HG03457 (cell line): Measurements from ENCODE around the gene FANCE.
"Not testable (repeated sequence)": the region's sequence is repeated elsewhere in the genome, so short reads cannot be mapped to it uniquely, and the experiment has no call there.

Experiments used
- ATAC-seq: cut with Tn5 transposase; IDR thresholded peaks from one replicate; pipeline ENCODE4 v1.9.1; 2021; ENCODE audit warnings: moderate number of reproducible peaks; ENCODE audit not compliant: unreplicated experiment

Gene FANCE

DNA sequence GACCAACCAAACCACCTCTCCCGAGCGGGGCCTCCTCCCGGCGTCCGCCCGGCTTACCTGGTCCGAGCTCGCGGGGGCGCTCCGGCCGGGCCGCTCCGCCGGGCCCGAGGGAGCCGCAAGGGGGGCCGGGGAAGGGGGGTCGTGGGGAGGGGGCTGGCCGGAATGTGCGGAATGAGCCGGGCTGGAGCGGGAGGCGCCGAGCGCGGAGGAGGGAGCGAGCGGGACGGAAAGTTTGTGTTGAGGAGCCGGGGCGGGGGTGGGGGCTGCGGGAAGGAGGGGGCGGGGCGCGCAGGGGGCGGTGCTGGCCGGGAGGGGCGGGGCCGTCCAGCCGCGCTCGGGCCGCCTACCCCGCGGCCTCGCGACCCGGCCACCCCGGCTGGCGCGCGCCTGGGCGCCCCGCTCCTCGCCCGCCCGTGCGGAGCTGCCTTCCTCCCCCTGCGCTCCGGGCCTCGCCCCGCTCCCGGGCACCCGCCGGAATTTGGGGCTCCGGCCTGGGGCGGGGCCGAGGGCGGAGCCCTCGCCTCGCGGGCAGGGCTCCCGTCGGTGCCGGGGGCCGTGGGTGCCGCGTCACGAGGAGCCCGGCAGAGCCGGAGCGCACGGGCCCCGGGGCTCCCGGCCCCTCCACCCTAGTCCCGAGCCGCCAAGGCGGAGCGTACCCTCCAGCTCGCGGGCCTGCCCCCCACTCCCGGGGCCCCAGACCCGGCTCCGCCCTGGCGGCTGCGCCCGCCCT is 44.9 kb downstream of the FANCE start, which contains the start of gene TEAD3:
Gene TEAD3 (minus strand): TSS at position 239 of the 730 bp plus-strand sequence.
- no peak for ATAC-seq

DNA sequence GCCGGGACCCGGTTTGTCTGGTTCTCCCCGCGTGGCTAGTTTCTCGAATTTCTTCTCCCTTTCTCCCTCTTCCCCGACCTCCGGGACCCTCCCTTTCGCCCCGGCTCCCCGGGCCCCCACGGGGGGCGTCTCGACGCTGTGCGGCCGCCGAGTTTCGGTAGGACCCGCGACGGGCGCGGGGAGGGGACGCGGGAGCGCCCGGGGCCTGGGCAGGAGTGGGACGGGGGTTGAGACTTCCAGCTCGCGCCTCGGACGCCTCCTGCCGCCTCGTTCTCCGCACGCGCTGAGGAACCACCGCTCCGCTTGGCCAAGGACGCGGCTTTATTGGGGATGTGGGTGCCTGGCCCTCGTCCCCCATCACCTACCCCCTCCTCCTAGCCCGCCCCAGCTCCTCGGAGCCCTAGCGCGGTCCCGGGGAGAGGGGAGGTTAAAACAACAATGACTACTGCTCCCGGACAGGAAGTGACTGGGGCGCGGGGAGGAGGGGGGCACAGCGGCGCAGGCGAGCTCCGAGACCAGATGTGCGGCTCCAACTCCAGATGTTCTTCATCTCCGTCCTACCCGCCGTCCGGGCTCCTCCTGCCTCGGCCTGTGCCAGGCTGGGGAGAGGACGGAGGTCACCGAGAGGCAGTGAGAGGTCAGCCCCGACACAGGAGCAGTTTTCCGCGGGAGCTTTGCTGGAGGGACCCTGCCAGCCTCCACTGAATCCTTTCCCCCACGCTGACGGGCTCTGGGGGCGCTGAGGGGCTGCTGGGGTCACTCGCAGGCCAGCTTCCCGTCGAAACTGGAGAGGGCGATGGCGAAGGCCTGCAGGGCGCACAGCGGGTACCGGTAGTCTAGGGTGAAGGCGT is 45.7 kb downstream of the FANCE start:
- ATAC-seq = no peak

DNA sequence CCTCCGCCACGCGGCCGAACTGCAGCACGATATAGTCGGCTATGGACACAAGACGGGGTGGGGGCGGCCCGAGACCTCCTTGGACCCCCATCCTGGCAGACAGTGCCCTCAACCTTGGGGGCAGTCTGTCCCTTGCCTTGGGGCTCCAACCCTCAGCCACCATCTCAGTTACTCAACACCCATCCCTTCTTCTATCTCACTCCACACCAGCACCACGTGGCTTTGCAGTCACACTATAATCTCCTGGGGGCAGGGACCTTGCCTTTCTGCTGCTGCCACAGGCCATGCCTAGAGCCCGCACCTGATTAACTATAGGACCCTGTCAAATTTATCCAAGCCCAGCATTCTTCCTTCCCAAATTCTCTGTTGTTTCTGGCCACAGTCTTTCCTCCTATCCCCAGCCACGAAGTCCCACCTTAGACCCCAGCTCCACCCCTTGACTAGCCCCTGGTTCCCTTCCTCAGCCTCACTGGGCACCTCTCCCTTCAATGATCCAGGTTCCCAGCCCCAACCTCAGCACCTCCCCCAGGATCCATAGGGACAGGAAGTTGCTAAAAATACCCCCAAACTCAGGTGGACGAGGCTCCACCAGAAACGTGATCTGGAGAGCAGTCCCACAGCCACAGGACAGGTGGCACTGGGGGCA is 46.4 kb downstream of the FANCE start:
- ATAC-seq = no peak

DNA sequence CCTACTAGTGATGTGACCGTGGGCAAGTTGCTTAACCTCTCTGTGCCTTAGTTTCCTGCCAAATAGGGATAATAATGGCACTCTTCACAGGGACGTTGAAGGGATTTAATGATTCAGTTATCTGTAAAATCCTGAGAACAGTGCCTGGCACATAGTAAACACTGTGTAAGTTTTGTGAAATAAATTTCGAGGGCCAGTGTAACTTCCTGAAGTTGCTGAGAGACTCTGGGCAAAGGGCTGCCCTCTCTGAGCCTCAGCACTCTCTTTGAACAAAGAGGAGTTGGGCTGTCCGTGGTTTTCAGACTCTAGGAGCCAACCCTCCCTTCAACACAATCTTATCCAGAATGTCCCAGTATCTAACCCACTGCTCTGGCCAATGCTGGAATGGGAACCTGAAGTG is 47.2 kb downstream of the FANCE start:
- no peak for ATAC-seq

- ATAC-seq = no peak
These were observed 48.6 kb downstream of the FANCE start for GRCh38 chr6:35500782-35501181.

- ATAC-seq = no peak
These were observed 49.6 kb downstream of the FANCE start for GRCh38 chr6:35501784-35502183.

GRCh38 chr6:35503534-35503933 is 51.4 kb downstream of the FANCE start:
- ATAC-seq = no peak

DNA sequence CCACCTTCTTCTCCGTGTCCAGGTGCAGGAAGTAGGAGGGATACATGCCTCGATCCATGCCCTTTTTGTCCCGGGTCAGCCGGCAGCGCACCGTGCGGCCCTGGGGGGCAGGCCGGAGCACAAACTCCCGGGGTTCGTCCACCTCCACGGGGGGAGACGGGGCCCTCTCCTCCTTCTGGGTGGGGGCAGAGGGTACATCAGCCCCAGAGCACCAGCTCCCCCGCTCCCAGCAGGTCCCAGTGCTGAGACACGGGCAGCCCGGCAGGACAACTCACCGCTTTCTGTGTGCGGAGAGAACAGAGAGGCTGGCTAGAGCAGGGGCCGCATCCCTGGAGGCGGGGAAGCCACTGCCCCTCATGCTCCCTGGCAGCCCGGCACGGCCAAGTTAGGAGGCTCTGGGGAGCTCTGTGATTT is 53.9 kb downstream of the FANCE start:
- no peak for ATAC-seq

GRCh38 chr6:35506536-35506935 is 54.4 kb downstream of the FANCE start:
- ATAC-seq = no peak

DNA sequence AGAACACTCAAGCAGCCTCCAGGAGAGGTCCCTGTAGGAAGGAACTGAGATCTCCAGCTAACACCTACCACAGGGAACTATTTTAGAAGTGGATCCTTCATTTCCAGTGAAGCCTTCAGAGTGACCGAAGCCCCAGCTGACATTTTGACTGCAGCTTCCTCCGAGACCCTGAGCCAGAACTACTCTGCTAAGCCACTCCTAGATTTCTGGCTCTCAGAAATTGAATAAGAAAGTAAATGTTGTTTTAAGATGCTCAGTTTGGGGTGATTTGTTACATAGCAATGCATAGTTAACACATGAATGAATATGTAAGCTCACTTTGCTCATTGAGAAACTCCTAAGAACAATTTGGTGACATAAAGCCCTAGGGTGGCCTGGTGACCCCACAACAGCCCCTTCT is 55.1 kb downstream of the FANCE start:
- ATAC-seq = no peak

- no peak for ATAC-seq
These were observed 55.9 kb downstream of the FANCE start for GRCh38 chr6:35508027-35508426.

DNA sequence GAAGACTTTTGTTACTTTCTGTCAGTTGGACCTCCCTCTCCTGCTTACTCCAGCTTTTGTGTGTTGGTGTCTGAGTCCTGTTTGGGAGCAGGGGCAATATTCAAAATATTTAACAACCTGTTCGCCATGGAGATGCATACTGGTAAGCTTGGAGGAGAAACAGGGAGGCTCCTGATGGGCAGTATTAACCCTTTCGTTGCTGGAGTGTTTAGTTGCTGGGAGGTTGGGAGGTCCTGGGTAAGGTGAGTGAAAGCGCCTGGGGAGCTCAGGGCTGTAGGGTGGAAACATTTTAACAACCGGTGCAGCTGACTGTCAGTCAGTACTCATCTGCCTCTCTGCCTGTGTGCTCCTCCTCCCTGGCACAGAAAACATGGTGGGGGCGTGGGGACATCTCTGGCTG is 56.4 kb downstream of the FANCE start:
- ATAC-seq = no peak

DNA sequence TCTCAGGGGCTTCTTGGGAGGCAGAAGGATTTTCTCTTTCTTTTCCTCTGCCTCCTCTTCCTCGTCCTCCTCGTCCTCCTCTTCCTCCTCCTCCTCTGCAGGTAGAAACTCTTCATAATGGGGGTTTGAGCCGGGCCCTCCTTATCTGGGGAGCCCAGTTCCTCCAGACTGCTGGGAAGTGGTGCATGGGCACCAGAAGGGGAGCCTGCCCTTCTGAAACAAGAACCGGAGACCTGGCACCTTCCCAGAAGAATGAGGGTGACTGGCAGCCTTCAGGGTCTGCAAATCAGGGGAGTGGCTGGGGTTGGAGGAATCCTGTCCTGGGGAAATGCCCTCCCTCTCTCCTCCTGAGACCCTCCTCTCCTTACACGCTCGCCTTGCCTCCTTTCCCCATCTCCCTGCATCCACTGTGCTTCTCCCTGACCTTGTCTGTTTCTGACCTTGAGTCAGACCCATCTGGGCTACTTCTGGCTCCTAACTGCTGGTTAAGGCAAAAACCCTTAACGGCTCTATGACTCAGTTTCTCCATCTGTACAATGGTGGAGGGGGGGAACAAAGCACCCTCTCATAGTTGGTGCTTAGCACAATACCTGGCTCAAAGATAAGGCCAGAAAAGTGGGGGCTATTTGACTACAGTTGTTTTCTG is 58.9 kb downstream of the FANCE start:
- ATAC-seq = no peak

- ATAC-seq = no peak
These were observed 59.4 kb downstream of the FANCE start for GRCh38 chr6:35511562-35511941.

DNA sequence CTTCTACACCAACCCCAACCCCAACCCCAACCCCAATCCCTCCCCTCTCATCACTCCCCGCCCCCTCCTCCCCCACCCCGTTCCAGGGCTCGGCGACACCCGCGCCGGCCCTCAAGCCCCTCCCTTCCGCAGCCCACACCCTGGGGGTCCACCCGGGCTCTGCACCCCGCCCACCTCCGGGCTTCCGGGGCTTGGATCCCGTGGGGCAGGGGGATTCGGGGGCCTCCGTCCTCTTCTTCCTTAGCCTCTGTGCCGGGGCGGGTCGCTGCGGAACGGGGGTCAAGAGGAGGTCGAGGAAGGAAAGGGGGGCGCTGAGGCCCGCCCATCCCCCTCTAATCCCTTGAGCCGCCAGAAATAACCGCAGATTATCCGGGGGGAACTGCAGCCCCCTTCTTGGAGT is 59.9 kb downstream of the FANCE start:
- ATAC-seq = no peak

DNA sequence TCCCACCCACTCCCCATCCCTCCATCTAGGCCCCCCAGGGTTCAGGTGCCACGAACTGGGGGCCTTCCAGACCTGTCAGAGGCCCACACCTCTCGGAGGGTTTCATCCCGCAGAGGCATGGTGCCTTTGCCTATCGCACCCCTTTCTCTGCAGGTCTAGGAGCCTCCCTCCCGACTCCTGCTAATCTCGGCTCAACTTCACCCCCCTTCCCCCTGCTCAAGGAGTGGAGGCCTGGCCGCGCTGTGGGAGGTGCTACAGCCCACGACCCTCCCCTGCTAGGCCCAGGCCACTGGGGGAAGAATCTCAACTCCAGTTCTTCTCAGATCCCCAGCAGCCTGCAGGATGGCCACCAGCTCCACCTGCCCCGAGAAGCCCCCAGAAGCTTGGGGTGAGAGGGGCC is 60.6 kb downstream of the FANCE start, which contains the start of gene TULP1:
Gene TULP1 (minus strand): TSS at position 157 of the 400 bp plus-strand sequence. CDS start 38 bp downstream, at position 119.
- ATAC-seq = no peak

DNA sequence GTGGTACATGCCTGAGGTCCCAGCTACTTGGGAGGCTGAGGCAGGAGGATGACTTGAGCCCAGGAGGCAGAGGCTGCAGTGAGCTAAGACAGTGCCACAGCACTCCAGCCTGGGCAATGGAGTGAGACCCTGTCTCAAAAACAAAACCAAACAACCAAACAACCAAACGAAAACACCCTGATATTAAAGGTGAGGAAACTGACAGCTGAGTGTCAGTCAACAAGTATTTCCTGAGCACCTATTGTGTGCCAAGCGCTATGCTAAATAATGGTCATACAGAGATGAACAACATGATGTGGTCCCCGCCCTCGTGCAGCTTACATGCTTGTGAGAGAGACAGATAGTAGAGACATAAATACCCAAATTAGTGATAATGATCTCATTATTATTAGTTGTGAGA is 62.4 kb downstream of the FANCE start:
- ATAC-seq = no peak

DNA sequence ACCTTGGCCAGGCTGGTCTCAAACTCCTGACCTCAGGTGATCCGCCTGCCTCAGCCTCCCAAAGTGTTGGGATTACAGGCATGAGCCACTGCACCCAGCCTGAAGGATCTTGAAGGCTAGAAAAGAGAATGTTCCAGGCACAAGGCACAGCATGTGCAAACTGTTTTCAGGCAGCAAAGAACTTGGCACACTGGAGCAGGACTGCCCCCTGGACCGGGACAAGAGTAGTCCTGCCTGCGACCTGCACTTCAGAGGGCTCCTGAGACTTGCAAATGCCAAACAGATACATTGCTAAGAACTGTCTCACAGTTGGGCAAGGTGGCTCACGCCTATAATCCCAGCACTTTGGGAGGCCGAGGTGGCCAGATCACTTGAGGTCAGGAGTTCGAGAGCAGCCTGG is 63.8 kb downstream of the FANCE start:
- ATAC-seq = not testable (repeated sequence)
